ENCODE measurements around the gene CTNNA2.

CTNNA2 gene

DNA sequence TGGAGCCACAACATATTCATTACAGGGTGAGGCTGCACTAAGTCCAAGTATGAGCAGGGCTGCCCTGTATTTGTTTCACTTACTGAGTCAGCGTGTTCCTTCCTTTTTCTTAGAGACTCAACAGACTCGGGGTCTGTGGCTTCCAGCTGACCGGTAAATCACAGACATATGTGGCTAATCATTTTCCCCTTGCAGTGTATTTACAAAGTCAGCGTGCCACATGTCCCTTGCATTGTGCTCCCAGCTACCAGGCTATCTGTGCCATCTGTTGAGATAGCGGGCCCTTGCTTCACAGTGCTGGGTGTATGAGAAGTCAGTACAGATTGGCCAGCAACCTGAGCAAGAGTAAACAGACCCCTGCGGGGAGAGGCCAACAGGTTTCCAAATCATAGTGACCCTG is 537.4 kb downstream of the CTNNA2 start:
- Mint-ChIP-seq H3K36me3 (ENCODE audit: low read depth) (no peaks in the 10 kb centered on the region), H3K9me3 (no peaks in the 10 kb centered on the region), H3K4me3 (no peak overlapping the region), H3K4me1 (ENCODE audit: low read depth) (no peaks in the 10 kb centered on the region), H3K27ac (no peak overlapping the region), H3K27me3 (no peaks in the 10 kb centered on the region)
- no peak for DNase-seq

DNA sequence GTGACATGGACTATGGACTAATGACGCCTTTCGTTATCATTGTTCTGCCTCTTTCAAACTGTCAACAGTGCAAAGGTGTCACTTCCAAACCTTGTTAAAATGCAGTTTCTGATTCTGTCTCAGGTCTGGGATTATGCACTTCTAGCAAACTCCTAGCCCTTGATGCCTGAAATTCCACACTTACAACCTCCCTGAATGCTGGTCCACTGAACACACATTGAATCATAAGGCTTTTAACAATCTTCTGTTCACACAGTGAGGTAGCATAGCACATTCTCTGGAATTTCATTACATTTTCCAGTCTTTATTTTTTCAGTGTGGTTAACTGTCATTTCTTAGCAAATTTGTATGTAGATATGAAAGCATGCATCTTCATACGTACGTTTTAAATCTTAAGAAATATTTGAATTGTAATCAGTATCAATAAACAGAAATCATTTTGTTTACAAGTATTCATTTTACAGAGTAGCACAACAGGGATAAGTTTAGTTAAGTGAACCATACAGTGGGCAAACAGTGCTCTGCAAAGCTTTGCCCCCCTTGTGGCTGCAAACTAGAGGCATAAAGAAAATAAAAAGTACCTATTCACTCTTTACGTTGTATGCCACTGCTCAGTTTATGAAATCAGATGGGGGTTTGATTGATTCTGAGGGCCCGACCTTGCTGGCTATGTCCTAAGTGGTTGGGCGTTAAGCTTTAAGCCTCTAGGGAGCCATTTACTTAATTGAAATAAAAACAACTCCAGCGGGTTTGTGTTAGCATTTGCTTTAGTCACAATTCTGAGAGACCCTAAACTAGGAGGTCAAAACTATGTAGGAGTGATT is 540.9 kb downstream of the CTNNA2 start:
- no peaks in the 10 kb centered on the region for H3K9me3 Mint-ChIP-seq
- no peaks in the 10 kb centered on the region for H3K27me3 Mint-ChIP-seq

DNA sequence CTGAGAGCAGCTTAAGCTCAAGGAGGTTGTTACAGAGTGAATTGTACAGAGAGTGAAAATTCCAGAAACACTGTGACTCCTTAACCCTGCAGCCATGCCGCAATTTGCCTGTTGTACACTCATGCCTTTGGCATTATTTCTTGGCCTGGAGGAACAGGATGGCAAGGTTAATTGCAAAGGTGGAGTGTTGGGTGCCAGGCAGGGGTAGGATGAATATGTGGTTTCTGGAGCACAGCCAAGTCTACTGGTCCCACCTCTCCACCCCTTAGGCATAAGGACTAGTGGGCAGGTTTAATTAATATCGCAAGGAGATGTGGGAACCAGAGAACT is 541.5 kb downstream of the CTNNA2 start:
- Mint-ChIP-seq H3K4me1 (ENCODE audit: low read depth) (no peaks in the 10 kb centered on the region), H3K9me3 (no peaks in the 10 kb centered on the region), H3K27ac (no peak overlapping the region), H3K4me3 (no peak overlapping the region), H3K27me3 (no peaks in the 10 kb centered on the region), H3K36me3 (ENCODE audit: low read depth) (no peaks in the 10 kb centered on the region)
- no peak for DNase-seq

More for the DNA sequence above, 540.9 kb downstream of the CTNNA2 start:
- Mint-ChIP-seq H3K36me3 (ENCODE audit: low read depth) (no peaks in the 10 kb centered on the region), H3K27ac (no peak overlapping the region), H3K4me3 (no peak overlapping the region), H3K4me1 (ENCODE audit: low read depth) (no peaks in the 10 kb centered on the region)
- no peak for DNase-seq

DNA sequence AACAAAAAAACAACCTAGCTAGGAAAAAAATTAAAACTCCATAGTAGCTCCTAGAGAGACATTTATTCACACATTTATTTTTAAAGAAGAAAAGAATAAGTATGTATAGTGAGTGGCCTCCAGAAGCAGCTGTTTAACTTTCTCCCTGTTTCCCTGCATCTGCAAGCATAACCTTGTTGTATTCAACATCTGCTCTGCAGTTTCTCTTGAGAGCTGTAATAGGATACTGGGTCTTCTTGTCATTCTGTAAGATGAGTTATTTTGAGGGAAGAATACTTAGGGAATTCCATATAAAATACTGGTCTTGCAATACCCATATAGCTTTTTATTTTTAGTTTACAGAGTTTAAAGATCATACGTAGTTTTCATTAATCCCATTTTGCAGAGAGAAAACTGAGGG is 545.1 kb downstream of the CTNNA2 start:
- H3K4me1 Mint-ChIP-seq (ENCODE audit: low read depth) = no peaks in the 10 kb centered on the region
- no peak overlapping the region for H3K4me3 Mint-ChIP-seq
- no peaks in the 10 kb centered on the region for H3K9me3 Mint-ChIP-seq
- H3K27me3 Mint-ChIP-seq = no peaks in the 10 kb centered on the region
- no peaks in the 10 kb centered on the region for H3K36me3 Mint-ChIP-seq (ENCODE audit: low read depth)
- H3K27ac Mint-ChIP-seq = no peak overlapping the region
- DNase-seq = no peak

DNA sequence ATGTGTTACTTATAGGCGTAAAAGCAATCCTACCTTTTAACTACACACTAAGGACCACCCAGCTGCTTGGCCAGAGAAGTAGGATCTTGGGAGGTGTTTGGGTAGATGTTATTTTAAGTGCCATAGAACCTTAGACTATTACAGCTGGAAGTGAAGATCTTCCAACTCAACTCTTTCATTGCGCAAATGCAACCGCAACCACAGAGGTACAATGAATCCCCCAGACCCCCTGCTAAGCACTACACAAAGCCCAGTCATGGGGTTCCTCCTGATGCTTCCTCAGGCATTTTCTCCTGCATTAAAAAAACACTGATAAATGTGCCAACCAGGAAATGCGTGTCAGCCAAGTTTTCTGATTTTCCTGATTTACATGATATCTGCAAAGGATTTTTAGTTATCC is 545.7 kb downstream of the CTNNA2 start:
- H3K4me3 Mint-ChIP-seq = no peak overlapping the region
- no peaks in the 10 kb centered on the region for H3K4me1 Mint-ChIP-seq (ENCODE audit: low read depth)
- H3K27me3 Mint-ChIP-seq = no peaks in the 10 kb centered on the region
- H3K27ac Mint-ChIP-seq = no peak overlapping the region
- no peak for DNase-seq
- no peaks in the 10 kb centered on the region for H3K36me3 Mint-ChIP-seq (ENCODE audit: low read depth)
- H3K9me3 Mint-ChIP-seq = no peaks in the 10 kb centered on the region

DNA sequence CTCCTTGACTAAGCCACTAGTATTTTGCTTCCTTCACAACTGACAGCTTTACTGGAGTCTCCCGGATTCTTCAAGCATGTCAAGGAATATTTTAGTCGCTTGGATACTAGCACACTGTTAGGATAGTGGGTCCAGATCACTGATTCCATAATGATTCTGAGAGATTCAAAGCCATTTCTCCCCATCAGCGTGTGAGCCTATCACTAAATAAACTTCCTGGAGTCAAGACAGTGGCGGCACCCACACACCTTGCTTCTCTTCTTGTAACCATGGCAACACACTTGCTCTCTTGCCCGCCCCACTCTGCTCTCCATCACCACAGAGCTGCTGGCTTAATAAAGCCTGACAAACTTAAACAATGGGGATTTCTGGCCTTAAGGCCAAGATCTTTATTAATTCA is 546.6 kb downstream of the CTNNA2 start:
- Mint-ChIP-seq H3K4me3 (no peak overlapping the region), H3K9me3 (no peaks in the 10 kb centered on the region), H3K27me3 (no peaks in the 10 kb centered on the region), H3K4me1 (ENCODE audit: low read depth) (no peaks in the 10 kb centered on the region), H3K36me3 (ENCODE audit: low read depth) (no peaks in the 10 kb centered on the region), H3K27ac (no peak overlapping the region)
- no peak for DNase-seq

DNA sequence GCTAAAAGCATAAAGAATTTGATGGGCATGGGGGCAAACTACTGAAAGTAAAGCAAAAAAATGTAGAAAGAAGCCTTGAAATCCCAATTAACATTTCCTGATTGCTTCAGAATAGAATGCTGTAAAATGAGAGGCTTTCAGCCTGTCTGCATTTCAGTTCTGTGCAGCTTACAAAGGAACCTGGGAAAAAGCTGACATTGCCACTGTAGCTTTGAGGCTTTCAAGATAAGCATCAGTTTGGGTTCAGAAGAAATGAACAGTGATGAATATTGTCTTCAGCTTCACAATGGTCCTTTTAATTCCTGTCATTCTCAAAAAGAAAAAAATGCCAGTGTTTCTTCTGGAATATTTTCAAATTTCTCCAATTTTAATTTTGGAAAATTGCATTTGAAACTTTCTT is 549.0 kb downstream of the CTNNA2 start:
- DNase-seq = no peak
- Mint-ChIP-seq H3K4me1 (ENCODE audit: low read depth) (no peaks in the 10 kb centered on the region), H3K4me3 (no peak overlapping the region), H3K27me3 (no peaks in the 10 kb centered on the region), H3K27ac (no peak overlapping the region), H3K9me3 (no peaks in the 10 kb centered on the region), H3K36me3 (ENCODE audit: low read depth) (no peaks in the 10 kb centered on the region)

DNA sequence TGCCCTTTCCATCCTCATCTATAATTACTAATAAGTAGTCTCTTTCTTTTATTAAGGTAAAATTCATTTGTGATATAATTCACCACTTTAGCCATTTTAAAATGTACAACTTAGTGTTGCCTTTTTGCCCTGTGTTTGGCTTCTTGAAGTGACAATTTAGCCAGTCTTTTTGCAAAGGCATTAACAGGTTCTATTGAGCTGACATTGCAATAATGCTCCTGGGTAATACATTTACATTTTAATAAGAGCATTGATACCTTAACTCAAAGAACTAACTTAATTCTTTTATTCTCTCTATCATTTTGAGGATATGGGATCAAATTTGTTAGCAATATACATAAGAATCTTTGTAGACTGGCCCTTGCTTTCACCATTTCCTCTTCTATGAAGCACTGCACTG is 549.4 kb downstream of the CTNNA2 start:
- no peaks in the 10 kb centered on the region for H3K9me3 Mint-ChIP-seq
- H3K27me3 Mint-ChIP-seq = no peaks in the 10 kb centered on the region
- H3K27ac Mint-ChIP-seq = no peak overlapping the region
- H3K36me3 Mint-ChIP-seq (ENCODE audit: low read depth) = no peaks in the 10 kb centered on the region
- H3K4me3 Mint-ChIP-seq = no peak overlapping the region
- H3K4me1 Mint-ChIP-seq (ENCODE audit: low read depth) = no peaks in the 10 kb centered on the region
- no peak for DNase-seq

DNA sequence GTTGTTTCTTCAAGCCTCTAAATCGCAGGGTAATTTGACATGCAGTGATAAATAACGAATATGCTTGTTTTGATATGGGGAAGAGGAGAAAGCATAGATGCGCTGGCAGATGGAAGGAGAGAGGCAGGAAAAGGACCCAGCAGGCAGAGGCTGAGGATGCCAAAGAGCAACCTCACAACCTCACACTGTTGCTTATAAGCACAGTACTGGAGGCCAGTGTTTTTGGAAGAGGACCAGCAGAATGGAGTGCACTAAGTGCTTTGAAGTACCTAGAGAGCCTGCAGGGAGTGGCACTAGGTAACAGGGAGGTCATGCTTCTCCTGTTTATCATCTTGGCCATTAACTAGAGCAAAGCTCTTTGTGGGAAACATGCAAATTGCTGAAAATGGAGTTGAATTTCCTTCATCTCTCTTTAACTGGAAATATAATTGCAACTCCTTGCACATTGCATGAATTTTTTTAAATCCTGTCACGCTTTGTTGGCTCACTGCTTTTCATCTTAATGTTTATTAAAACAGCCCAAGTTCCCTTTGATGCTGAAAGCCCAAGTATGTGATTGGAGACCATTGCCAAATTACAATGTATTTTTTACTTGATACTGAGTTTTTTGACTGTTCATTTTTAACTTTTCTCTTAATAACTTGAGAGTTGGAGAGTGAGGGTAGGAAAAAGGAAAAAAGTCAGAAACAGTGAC is 555.3 kb downstream of the CTNNA2 start:
- no peaks in the 10 kb centered on the region for H3K9me3 Mint-ChIP-seq
- DNase-seq = no peak
- H3K27me3 Mint-ChIP-seq = no peaks in the 10 kb centered on the region
- no peak overlapping the region for H3K4me3 Mint-ChIP-seq
- no peaks in the 10 kb centered on the region for H3K36me3 Mint-ChIP-seq (ENCODE audit: low read depth)
- H3K27ac Mint-ChIP-seq = no peak overlapping the region
- no peaks in the 10 kb centered on the region for H3K4me1 Mint-ChIP-seq (ENCODE audit: low read depth)

DNA sequence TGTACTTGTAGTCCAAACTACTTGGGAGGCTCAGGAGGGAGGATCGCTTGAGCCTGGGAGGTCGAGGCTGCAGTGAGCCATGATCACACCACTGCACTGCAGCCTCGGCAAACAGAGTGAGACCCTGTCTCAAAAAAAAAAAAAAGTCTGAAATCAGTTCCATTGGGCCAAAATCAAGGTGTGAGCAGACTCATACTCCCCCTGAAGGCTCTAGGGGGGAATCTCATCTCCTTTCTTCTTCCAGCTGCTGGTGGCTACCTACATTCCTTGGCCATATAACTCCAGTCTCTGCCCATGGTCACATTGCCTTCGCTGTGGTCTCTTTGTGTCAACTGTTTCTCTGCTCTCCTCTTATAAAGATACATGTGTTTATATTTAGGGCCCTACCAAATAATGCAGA is 557.7 kb downstream of the CTNNA2 start:
- no peak overlapping the region for H3K27ac Mint-ChIP-seq
- no peaks in the 10 kb centered on the region for H3K36me3 Mint-ChIP-seq (ENCODE audit: low read depth)
- no peaks in the 10 kb centered on the region for H3K27me3 Mint-ChIP-seq
- DNase-seq = no peak
- no peaks in the 10 kb centered on the region for H3K9me3 Mint-ChIP-seq
- H3K4me3 Mint-ChIP-seq = no peak overlapping the region
- H3K4me1 Mint-ChIP-seq (ENCODE audit: low read depth) = no peaks in the 10 kb centered on the region

DNA sequence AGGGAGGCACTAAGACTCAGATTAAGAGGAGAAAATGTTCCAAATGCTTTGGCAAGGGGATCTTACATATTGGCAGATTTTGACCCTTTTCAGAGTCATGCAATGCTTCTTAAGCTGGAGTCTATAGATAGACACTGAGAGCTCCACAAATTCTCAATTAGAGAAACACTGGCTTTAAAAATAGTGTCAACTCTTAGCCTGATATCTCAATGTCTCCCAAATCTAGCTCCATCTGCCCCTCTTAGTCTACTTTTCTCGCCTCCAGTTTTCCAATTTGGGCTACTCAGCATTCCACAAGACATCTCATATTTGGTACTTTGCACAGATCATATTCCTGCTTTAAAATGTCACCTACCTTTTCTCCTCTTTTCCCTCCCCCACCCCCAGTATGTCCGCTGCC is 559.1 kb downstream of the CTNNA2 start:
- H3K9me3 Mint-ChIP-seq = no peaks in the 10 kb centered on the region
- H3K36me3 Mint-ChIP-seq (ENCODE audit: low read depth) = no peaks in the 10 kb centered on the region
- H3K27ac Mint-ChIP-seq = no peak overlapping the region
- DNase-seq = no peak
- H3K4me3 Mint-ChIP-seq = no peak overlapping the region
- H3K27me3 Mint-ChIP-seq = no peaks in the 10 kb centered on the region
- H3K4me1 Mint-ChIP-seq (ENCODE audit: low read depth) = no peaks in the 10 kb centered on the region

DNA sequence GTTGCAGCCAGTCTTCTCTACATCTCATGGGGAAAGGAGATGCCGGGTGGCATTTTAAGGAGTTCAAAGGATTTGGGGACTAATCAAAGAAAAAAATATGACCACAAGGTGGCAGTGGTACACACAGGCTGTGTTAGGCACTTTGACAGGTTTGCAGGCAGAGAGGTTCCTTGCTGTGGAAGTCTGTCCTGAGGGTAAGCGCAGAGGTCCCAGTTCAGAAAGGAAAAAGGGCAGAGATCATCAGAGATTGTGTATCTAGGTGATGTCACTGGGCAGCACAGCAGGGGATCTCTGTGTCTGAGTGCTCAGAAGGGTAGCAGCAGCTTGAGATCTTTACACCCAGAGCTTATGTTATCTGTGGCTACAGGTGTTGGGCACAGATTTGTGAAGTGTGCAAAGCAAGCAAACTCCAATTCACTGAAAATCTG is 560.3 kb downstream of the CTNNA2 start:
- DNase-seq = no peak
- no peaks in the 10 kb centered on the region for H3K27me3 Mint-ChIP-seq
- H3K4me1 Mint-ChIP-seq (ENCODE audit: low read depth) = no peaks in the 10 kb centered on the region
- H3K4me3 Mint-ChIP-seq = no peak overlapping the region
- no peaks in the 10 kb centered on the region for H3K36me3 Mint-ChIP-seq (ENCODE audit: low read depth)
- no peaks in the 10 kb centered on the region for H3K9me3 Mint-ChIP-seq
- no peak overlapping the region for H3K27ac Mint-ChIP-seq

DNA sequence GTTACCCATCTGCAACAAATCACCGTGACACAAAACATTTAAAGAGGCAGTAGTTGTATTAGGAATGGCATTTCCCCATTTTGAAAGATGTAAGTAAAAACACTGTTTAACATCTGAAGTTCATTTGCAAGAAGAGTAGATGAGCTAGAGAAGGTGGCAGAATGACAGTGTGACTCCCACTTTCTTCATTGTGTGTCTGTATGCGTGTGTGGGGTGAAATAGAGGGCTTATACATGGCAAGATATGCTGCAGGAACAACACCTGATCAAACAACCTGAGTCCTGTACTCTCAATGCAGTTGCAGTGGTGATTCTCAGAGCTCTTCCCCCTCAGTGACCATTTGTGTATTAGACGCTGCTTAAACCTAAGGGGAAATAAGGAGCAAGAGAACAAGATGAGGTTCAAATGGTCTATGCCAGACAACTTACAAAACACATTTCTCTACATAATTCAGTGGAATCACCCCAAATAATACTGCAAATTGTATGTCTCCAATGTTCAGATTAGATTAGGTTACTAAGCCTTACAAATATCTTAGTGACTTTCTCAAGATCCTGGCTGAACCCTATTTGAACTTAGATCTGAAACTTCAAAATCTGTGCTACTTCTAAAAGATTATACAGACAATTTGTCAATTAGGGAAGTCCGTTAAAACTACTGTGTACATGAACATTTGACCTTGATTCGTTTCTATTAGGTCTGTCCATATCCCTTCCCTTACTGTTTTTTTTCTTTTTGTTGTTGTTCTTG is 561.6 kb downstream of the CTNNA2 start:
- H3K27ac Mint-ChIP-seq = no peak overlapping the region
- H3K27me3 Mint-ChIP-seq = no peaks in the 10 kb centered on the region
- H3K36me3 Mint-ChIP-seq (ENCODE audit: low read depth) = no peaks in the 10 kb centered on the region
- no peak for DNase-seq
- H3K4me1 Mint-ChIP-seq (ENCODE audit: low read depth) = no peaks in the 10 kb centered on the region
- no peaks in the 10 kb centered on the region for H3K9me3 Mint-ChIP-seq
- H3K4me3 Mint-ChIP-seq = no peak overlapping the region

DNA sequence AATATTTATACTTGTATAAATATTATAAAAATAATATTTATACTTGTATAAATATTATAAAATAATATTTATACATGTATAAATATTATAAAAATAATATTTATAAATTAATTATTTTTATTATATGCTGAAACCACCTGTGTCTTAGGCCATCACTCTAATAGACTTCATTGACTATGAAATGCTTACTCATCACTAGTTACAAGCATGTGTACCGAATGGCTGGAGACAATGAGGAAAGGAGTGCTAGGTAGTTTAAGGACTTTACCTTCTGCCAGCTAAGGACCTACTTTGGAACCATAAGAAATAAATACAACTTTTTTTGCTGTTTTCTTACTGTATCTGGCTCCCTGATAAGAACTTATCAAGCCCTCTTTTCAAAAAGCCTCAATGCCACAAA is 562.9 kb downstream of the CTNNA2 start:
- H3K27me3 Mint-ChIP-seq = no peaks in the 10 kb centered on the region
- H3K27ac Mint-ChIP-seq = no peak overlapping the region
- no peaks in the 10 kb centered on the region for H3K36me3 Mint-ChIP-seq (ENCODE audit: low read depth)
- H3K9me3 Mint-ChIP-seq = no peaks in the 10 kb centered on the region
- no peak overlapping the region for H3K4me3 Mint-ChIP-seq
- no peak for DNase-seq
- H3K4me1 Mint-ChIP-seq (ENCODE audit: low read depth) = peaks cover 5% of the 10 kb centered on the region
